Naive thymus-derived CD4-positive, alpha-beta T cell (primary cell): Measurements from ENCODE around the gene ADGRL4. TPM values are rescaled to one million over a fixed set of nuclear protein-coding genes. Genes with fewer than 3 reads are reported as not detected.
"Not testable (repeated sequence)": the region's sequence is repeated elsewhere in the genome, so short reads cannot be mapped to it uniquely, and the experiment has no call there.

ENCODE experiments used
- ATAC-seq: fragments of 150-1000 bp; cut with Tn5 transposase; 2 replicates; pipeline ENCODE4 v1.10.0; 2021; ENCODE audit warnings: mild to moderate bottlenecking, moderate library complexity
- CTCF ChIA-PET: fragments of 350-600 bp; sonication (Branson Sonifier 250); formaldehyde crosslinking; loops from one replicate; lab custom pipeline; 2021; ENCODE audit warnings: antibody characterized with exemption; lab: Charles Lee
- POLR2A ChIA-PET: fragments of 350-600 bp; sonication (Branson Sonifier 250); formaldehyde crosslinking; loops from one replicate; lab custom pipeline; 2021; ENCODE audit warnings: antibody characterized with exemption, inconsistent platforms; lab: Charles Lee
- DNase-seq, 9 donors: peaks; one replicate each; pipeline versions ENCODE4 v3.0.0 to v3.0.0-alpha.2; 2020 to 2022; ENCODE audit warnings: mixed read lengths in 1 of 9
- H3K27ac ChIP-seq: one replicate; pipeline ENCODE4 v1.7.0; 2013; ENCODE audit warnings: mild to moderate bottlenecking, low read depth, low read length, moderate library complexity
- H3K27me3 ChIP-seq, 2 donors: one replicate each; pipeline ENCODE4 v1.7.0; 2013; ENCODE audit warnings: low read length in 2 of 2, mild to moderate bottlenecking in 2 of 2, moderate library complexity in 2 of 2; ENCODE audit not compliant: control insufficient read depth in 2 of 2, insufficient read depth in 2 of 2
- H3K36me3 ChIP-seq, 3 experiments: 1 replicate in 2 of 3; 2 replicates in 1 of 3; pipeline ENCODE4 v1.7.0; 2013; ENCODE audit warnings: low read length in 3 of 3, mild to moderate bottlenecking in 3 of 3, moderate library complexity in 1 of 3; ENCODE audit not compliant: insufficient read depth in 3 of 3, control insufficient read depth in 2 of 3
- H3K4me1 ChIP-seq, 2 donors: one replicate each; pipeline ENCODE4 v1.7.0; 2013; ENCODE audit warnings: low read length in 2 of 2, mild to moderate bottlenecking in 2 of 2, moderate library complexity in 1 of 2; ENCODE audit not compliant: control insufficient read depth in 2 of 2, insufficient read depth in 2 of 2
- H3K4me3 ChIP-seq: 2 replicates; pipeline ENCODE4 v1.7.0; 2013; ENCODE audit warnings: mild to moderate bottlenecking, low read length
- H3K9me3 ChIP-seq, 3 experiments: 1 replicate in 2 of 3; 2 replicates in 1 of 3; pipeline ENCODE4 v1.7.0; 2013; ENCODE audit warnings: low read length in 3 of 3; ENCODE audit not compliant: control insufficient read depth in 2 of 3
- H3K27ac Mint-ChIP-seq, 9 donors: one replicate each; pipeline ENCODE4 v1.8.0; 2020 to 2022; ENCODE audit warnings: mixed read lengths in 9 of 9, mild to moderate bottlenecking in 8 of 9, moderate library complexity in 5 of 9, inconsistent platforms in 2 of 9
- H3K27me3 Mint-ChIP-seq, 5 donors: one replicate each; pipeline ENCODE4 v1.8.0; 2021 to 2022; ENCODE audit warnings: mixed read lengths in 5 of 5, mild to moderate bottlenecking in 1 of 5
- H3K36me3 Mint-ChIP-seq, 5 donors: one replicate each; pipeline ENCODE4 v1.8.0; 2020 to 2022; ENCODE audit warnings: mixed read lengths in 5 of 5, mild to moderate bottlenecking in 3 of 5, inconsistent platforms in 1 of 5
- H3K4me1 Mint-ChIP-seq, 7 donors: one replicate each; pipeline ENCODE4 v1.8.0; 2020 to 2022; ENCODE audit warnings: mixed read lengths in 7 of 7, mild to moderate bottlenecking in 3 of 7, inconsistent platforms in 1 of 7
- H3K4me3 Mint-ChIP-seq, 10 donors: one replicate each; pipeline ENCODE4 v1.8.0; 2020 to 2022; ENCODE audit warnings: mild to moderate bottlenecking in 10 of 10, mixed read lengths in 10 of 10, moderate library complexity in 6 of 10, inconsistent platforms in 2 of 10
- H3K9me3 Mint-ChIP-seq, 11 donors: one replicate each; pipeline ENCODE4 v1.8.0; 2020 to 2022; ENCODE audit warnings: mixed read lengths in 11 of 11, mild to moderate bottlenecking in 4 of 11, inconsistent platforms in 1 of 11, moderate library complexity in 1 of 11
- intact Hi-C, 2 donors: fragments of 100-400 bp; cut with micrococcal nuclease; formaldehyde crosslinking; loops; one replicate each; pipeline ENCODE4 v1.15.1; 2023
- polyA plus RNA-seq, 2 donors: library from polyadenylated mRNA; unstranded; fragments of 300-500 nt; fragmentation: Illumina TruSeq; gene quantifications; one replicate each; pipeline ENCODE4 v1.2.3, GENCODE V29; 2021
- total RNA-seq, 6 experiments: library from RNA in 5 of 6; stranded (reverse) in 5 of 6; gene quantifications; 1 replicate in 5 of 6; 2 replicates in 1 of 6; pipeline ENCODE4 v1.2.3 and lab custom pipeline; 2021 to 2026

Gene ADGRL4
- total and polyA plus RNA-seq, 7 experiments from 2014 or later: not detected

DNA sequence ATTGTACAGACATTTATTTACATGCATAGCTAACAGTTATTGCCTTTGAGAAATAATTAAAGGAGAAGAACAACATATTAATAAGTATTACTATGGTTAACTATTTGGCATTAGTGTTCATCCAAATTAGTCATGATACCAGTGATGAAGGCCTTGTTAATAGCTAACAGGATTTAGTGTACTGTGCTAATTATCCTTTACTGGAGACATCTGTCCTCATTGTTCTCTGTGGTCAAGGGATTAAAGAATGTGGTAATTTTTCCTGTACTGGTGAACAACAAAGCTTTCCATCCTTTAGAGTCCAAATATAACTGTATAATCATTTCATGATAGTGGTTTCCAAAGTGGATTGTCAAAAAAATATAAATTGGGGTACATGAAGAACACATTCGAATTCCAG lies 103.9 kb downstream of the ADGRL4 start:
- Histone ChIP-seq H3K4me1 (no peaks in the 10 kb centered on the region), H3K27ac (no peak overlapping the region), H3K4me3 (no peak overlapping the region), H3K9me3 (no peaks in the 10 kb centered on the region), H3K27me3 (no peaks in the 10 kb centered on the region), H3K36me3 (no peaks in the 10 kb centered on the region)
- H3K4me1 Mint-ChIP-seq: no peaks in the 10 kb centered on the region
- intact Hi-C loops: no loop called here
- DNase-seq (no peak), ATAC-seq (no peak)
- no peak overlapping the region for H3K27ac Mint-ChIP-seq
- ChIA-PET CTCF (no interaction called here), POLR2A (no interaction called here)
- H3K9me3 Mint-ChIP-seq: peaks cover 0 to 1% (median 0%) of the 10 kb centered on the region in 11 donors
- no peak overlapping the region for H3K4me3 Mint-ChIP-seq
- no peaks in the 10 kb centered on the region for H3K36me3 Mint-ChIP-seq
- H3K27me3 Mint-ChIP-seq: peaks cover 0 to 3% (median 0%) of the 10 kb centered on the region in 5 donors

DNA sequence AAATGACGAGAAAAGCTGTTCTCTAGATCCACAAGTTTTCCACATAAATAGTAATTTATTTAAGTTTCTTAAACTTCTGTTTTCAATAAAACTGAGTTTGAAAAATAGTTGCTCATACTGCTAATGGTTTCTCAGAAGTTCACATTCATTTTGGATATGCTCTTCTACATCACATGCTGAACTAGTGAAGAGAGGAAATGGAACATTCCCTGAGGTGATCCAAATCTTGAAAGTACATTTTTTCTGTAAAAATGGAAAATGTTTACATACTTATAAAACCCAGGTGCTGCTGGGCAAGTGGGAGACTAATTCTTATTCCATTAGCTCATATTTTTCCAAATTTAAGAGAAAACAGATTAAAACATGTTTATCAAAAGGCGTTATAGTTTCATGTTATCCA lies 111.7 kb downstream of the ADGRL4 start:
- Mint-ChIP-seq H3K27me3 (no peaks in the 10 kb centered on the region), H3K36me3 (no peaks in the 10 kb centered on the region), H3K4me1 (no peaks in the 10 kb centered on the region), H3K4me3 (no peak overlapping the region), H3K27ac (no peak overlapping the region), H3K9me3 (no peaks in the 10 kb centered on the region)
- Histone ChIP-seq H3K9me3 (no peaks in the 10 kb centered on the region), H3K27ac (no peak overlapping the region), H3K4me3 (no peak overlapping the region), H3K27me3 (no peaks in the 10 kb centered on the region), H3K4me1 (no peaks in the 10 kb centered on the region), H3K36me3 (no peaks in the 10 kb centered on the region)
- intact Hi-C loops: no loop called here
- DNase-seq (no peak), ATAC-seq (no peak)
- CTCF ChIA-PET: no interaction called here
- POLR2A ChIA-PET: no interaction called here

DNA sequence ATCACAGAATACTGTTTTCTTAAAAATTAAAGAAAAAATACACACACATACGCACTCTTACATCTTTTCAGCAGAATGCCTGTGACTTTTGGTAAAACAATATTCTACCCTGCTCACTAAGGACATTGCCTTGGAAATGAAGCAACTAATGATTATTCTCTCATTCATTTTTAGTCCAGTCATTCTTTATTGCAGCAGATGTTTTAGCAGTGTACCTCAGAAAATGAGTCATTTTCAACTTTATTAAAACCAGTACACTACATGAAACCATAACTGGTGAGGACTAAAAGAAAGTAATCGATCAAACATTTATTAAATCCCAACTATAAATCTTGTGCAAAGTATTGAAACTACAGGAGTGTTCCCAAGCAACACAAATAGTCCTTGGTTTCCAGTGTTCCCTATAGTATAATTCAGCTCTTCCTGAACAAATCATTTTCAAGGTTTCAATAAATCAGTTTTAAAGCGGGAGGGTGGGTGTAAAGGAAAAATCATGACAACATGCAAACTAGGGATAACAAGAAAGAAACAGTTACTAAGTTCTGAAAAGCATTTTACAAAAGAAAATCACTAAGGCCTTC lies 114.2 kb downstream of the ADGRL4 start:
- H3K27ac Mint-ChIP-seq: no peak overlapping the region
- Histone ChIP-seq H3K4me1 (no peaks in the 10 kb centered on the region), H3K9me3 (no peaks in the 10 kb centered on the region), H3K27me3 (no peaks in the 10 kb centered on the region), H3K36me3 (no peaks in the 10 kb centered on the region), H3K4me3 (no peak overlapping the region), H3K27ac (no peak overlapping the region)
- no peak overlapping the region for H3K4me3 Mint-ChIP-seq
- ChIA-PET CTCF (no interaction called here), POLR2A (no interaction called here)
- ATAC-seq (no peak), DNase-seq (no peak)
- intact Hi-C loops: no loop called here
- no peaks in the 10 kb centered on the region for H3K4me1 Mint-ChIP-seq
- no peaks in the 10 kb centered on the region for H3K9me3 Mint-ChIP-seq
- H3K27me3 Mint-ChIP-seq: peaks cover 0 to 5% (median 0%) of the 10 kb centered on the region in 5 donors
- H3K36me3 Mint-ChIP-seq: no peaks in the 10 kb centered on the region

DNA sequence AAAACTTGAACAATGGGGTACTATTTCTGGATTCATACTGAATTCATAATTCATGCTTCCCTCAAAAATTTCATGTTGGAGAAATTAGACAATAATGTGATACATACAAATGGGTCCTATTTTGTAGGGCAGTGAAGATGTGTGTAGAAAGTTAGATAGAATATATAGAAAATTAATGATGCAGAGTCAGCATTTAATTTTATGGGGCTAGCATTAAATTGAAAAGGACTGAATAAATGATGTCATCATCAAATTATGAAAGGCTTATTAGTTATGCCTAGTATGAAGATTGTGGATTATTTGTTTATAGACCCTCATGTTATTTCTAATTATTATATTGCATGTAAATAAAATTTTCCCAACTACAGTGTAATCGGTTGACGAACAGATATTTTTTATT lies 119.1 kb downstream of the ADGRL4 start:
- H3K36me3 Mint-ChIP-seq: no peaks in the 10 kb centered on the region
- POLR2A ChIA-PET: no interaction called here
- intact Hi-C loops: no loop called here
- Histone ChIP-seq H3K36me3 (no peaks in the 10 kb centered on the region), H3K27me3 (no peaks in the 10 kb centered on the region), H3K9me3 (no peaks in the 10 kb centered on the region), H3K4me1 (no peaks in the 10 kb centered on the region), H3K27ac (no peak overlapping the region), H3K4me3 (no peak overlapping the region)
- no peak overlapping the region for H3K4me3 Mint-ChIP-seq
- H3K27ac Mint-ChIP-seq: no peak overlapping the region
- CTCF ChIA-PET: interaction anchor here (0.6 kb wide), 1 partner anchor 443 kb away, joined by 3 read pairs; no protein-coding TSS in a partner anchor
- no peaks in the 10 kb centered on the region for H3K9me3 Mint-ChIP-seq
- DNase-seq: no peak
- H3K4me1 Mint-ChIP-seq: no peaks in the 10 kb centered on the region
- no peak for ATAC-seq
- H3K27me3 Mint-ChIP-seq: peaks cover 0 to 5% (median 0%) of the 10 kb centered on the region in 5 donors

DNA sequence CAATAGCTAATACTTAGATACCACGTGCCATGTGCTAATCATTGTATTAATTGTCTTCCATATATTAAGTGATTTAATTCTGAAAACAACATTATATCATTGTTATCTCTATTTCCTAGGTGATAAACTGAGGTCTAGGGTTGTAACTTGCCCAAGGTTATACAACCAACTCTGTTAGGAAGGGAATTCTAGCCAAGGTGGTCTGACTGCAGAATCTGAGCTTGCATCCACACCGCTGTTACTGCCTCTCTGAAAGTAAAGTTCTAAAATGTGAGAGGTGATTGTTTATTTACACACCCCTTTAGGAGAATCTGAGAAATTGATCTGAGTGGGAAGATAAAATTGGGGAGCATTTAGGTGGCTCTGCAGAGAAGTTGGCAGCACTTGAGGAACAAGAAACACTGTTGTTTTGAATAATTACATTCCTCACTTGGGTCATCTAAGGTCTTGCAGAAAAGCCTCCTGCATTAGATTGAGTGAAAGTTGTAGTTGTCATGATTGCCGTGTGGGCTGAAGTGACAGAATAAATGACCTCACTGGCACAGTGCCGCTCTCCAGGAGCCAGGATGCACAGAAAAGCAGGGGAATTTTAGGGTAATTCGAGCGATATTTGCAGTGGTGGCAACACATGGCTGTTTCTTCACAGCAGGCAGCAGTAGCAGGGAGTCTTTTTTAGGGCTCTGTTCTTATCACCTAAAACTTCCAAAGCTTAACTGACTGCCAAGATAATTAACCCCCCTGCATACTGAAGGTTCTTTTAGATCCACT lies 121.7 kb downstream of the ADGRL4 start:
- no peaks in the 10 kb centered on the region for H3K36me3 ChIP-seq
- no peak overlapping the region for H3K4me3 ChIP-seq
- Mint-ChIP-seq H3K36me3 (no peaks in the 10 kb centered on the region), H3K4me3 (no peak overlapping the region), H3K4me1 (no peaks in the 10 kb centered on the region), H3K27me3 (peaks cover 0 to 5% (median 0%) of the 10 kb centered on the region in 5 donors), H3K9me3 (no peaks in the 10 kb centered on the region), H3K27ac (no peak overlapping the region)
- H3K27ac ChIP-seq: no peak overlapping the region
- no peaks in the 10 kb centered on the region for H3K4me1 ChIP-seq
- CTCF ChIA-PET: no interaction called here
- H3K9me3 ChIP-seq: no peaks in the 10 kb centered on the region
- no peaks in the 10 kb centered on the region for H3K27me3 ChIP-seq
- ATAC-seq: no peak
- no peak for DNase-seq
- POLR2A ChIA-PET: no interaction called here
- intact Hi-C loops: no loop called here

DNA sequence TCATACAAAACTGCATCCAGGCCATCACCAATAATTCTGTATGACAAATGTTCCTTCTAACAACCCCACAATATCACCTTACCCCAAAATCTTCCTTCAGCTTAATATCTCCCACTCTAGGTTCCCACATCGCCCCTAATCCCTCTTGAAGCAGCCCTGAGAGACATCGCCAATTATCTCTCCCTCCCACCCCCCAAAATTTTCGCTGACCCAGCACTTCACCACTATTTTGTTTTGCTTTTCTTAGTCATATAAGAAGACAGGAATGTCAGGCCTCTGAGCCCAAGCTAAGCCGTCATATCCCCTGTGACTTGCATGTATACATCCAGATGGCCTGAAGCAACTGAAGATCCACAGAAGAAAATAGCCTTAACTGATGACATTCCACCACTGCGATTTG lies 126.3 kb downstream of the ADGRL4 start:
- no peak overlapping the region for H3K4me3 ChIP-seq
- no peaks in the 10 kb centered on the region for H3K36me3 Mint-ChIP-seq
- H3K4me1 ChIP-seq: no peaks in the 10 kb centered on the region
- no peaks in the 10 kb centered on the region for H3K9me3 Mint-ChIP-seq
- H3K27me3 ChIP-seq: no peaks in the 10 kb centered on the region
- ChIA-PET POLR2A (no interaction called here), CTCF (no interaction called here)
- ATAC-seq: no peak
- no peak overlapping the region for H3K27ac Mint-ChIP-seq
- H3K36me3 ChIP-seq: no peaks in the 10 kb centered on the region
- no peak for DNase-seq
- H3K9me3 ChIP-seq: no peaks in the 10 kb centered on the region
- H3K27me3 Mint-ChIP-seq: no peaks in the 10 kb centered on the region
- H3K4me1 Mint-ChIP-seq: no peaks in the 10 kb centered on the region
- no peak overlapping the region for H3K27ac ChIP-seq
- intact Hi-C loops: no loop called here
- H3K4me3 Mint-ChIP-seq: no peak overlapping the region

DNA sequence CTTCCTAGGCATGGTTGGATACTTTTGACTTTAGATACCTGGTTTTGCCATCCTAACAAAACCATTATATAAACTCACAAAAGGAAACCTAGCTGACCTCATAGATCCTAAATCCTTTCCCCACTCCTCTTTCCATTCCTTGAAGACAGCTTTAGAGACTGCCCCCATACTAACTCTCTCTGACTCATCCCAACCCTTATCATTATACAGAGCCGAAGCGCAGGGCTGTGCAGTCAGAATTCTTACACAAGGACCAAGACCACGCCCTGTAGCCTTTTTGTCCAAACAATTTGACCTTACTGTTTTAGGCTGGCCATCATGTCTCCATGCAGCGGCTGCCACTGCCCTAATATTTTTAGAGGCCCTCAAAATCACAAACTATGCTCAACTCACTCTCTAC lies 130.5 kb downstream of the ADGRL4 start:
- H3K27ac Mint-ChIP-seq, H3K27me3 ChIP-seq, H3K4me1 Mint-ChIP-seq, H3K36me3 ChIP-seq, CTCF ChIA-PET, H3K9me3 ChIP-seq, H3K9me3 Mint-ChIP-seq, DNase-seq, H3K36me3 Mint-ChIP-seq, H3K27me3 Mint-ChIP-seq, POLR2A ChIA-PET, intact Hi-C loops, ATAC-seq, H3K4me3 Mint-ChIP-seq, H3K4me1 ChIP-seq, H3K4me3 ChIP-seq, H3K27ac ChIP-seq: not testable (repeated sequence)
